GM19238 (cell line): ENCODE results near the gene RNF121.

Experiments
- DNase-seq: peaks from one replicate; pipeline ENCODE4 v3.0.0; 2011; ENCODE audit warnings: low spot score; ENCODE audit not compliant: insufficient read length

The RNF121 gene

DNA sequence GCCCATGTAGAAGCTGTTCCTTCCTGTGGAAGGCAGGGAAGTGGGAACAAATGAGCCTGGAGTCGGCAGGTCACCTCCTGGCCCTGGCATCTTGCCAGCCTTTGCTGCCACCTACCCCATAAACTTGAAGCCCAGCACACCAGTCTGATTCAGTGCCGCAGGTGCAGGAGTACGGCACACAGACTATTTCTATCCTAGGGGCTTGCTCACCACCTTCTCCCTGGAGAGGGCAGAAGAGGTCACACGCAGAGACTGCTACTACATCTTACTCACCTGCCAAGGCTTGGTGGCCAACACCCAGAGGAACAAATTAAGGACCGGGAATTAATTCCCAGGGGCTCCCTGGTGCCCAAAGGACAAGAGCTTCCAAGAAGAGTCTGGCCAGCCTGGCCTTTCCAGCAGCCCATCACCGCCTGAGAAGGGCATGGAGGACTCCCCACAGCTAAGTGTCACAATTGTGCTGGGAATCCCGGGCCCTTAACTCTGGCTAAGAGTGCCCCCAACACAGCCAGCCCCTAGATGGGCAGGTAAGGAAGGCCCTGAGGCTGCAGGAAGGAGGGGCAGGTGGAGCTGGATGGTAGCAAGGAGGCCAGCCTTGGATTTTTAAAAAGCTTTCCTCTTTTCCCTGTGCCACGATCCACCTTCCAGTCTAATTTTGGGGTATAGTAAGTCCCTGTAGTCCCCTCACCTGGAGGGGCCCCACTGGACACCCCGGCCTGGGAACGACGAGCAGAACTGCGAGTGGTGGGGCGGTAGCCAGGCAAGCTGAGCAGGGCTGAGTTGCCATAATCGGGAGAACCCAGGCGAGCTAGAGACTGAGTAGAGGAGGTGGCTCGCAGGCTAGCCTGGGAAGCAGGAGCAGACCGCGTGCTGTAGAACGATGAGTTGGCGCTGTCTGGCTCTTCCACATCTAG, 76.8 kb downstream of the RNF121 start:
- no peak for DNase-seq

- DNase-seq, result no peak
Observed at GRCh38 chr11:72006309-72007088, 77.7 kb downstream of the RNF121 start.

DNA sequence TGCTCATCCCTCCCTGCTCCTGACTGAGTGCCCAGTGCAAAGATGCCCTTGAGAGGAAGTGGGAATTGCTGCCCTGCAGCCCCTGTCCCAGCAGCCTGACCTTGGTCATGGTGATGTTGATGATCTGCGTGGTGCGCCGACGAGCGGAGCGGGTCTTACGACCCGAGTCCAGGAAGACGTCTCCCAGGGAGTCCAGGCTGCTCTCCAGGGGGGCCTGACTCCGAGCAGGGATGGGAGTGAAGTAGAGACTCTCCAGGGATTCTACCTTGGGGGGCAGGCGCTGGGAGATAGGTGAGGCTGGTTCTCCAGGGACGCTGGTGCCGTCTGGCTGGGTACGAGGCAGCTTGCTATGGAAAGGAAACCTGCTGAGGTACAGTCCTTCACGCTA, 78.2 kb downstream of the RNF121 start:
- no peak for DNase-seq

DNA sequence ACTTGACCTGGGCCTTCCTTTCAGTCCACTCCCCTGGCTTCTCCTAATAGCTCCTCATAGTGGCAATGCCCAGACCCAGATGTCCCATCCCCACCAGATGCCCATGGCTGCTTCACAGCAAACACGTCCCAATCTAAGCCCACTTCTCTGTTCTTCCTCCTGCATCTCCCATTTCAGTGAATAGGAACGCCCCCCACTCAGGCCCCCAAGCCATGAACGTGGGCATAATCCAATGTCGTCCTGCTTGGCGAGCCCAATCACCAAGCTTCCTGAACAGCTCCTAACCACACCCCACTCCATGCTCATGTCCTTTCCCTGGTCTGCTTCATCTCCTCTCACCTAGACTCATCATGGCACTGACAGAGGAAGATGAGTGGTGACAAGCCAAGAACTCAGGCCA, 78.7 kb downstream of the RNF121 start:
- DNase-seq, result no peak

DNA sequence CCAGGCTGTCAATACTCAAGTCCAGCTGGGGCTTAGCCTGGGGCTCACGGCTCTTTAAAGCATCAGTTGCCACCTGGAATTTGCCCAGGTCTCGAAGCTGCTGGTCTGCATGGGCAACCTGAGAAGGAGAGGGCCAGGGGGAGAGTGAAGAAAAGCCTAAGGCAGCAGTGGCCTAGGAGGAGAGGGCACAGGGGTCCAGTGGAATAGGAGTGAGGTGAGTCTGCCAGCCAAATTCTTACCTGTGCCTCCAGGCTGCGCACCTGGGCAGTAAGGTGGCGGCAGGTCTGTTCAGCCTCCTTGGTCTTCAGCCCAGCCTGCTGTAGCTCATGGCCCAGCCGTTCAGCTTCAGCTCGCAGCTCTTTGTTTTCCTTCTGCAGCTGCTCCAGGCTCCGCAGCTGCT, 79.9 kb downstream of the RNF121 start:
- no peak for DNase-seq

DNA sequence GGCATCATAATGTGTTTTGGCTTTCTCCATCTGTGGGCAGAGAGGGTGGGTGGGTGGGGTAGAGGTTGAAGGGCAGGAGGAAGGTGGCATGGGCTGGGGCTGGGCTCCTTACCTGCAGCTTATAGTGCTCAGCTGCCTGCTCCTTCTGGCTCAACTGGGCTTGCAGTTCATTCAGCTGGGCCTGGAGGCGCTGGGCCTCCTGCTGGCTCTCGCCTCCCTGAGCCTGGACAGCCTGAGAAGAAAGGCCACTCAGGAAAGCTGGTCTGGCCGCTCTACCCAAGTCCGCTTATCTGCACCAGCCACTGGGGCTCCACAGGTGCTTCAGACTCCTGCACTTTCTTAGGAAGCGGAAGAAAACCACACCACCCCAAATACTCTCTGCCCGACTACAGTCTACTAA, 80.3 kb downstream of the RNF121 start:
- no peak for DNase-seq

DNA sequence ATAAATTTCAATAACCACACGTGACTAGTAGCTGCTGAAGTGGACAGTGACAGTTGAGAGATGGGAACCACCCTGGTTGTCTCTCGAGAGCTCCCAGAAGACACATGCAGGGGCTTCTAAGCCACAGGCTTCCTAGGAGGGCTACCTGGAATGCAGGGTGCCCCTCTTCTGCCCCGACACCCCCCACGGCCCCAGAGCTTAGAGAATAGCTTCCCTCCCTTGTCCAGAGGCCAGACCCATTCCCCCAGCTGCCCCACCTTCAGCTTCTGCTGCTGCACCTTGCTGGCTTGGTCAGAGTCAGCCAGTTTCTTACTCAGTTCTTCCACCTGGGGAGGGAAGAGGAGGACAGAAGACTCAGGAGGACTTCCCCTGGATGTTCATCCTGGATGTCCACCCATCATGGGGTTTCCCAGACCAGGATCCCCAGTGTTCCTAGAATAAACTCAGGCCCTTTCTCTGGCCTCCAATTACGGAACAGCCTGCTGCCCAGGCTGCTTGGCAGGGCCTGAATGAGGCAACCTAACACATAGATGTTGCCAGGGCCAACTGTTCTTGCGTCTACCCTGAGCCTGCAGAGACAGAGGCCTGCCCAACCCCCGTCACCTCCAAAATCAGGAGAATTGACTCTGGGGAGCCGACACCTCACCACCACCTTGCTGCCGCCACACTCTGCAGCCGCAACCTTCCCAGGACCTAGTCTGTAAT, 81.8 kb downstream of the RNF121 start:
- no peak for DNase-seq

DNA sequence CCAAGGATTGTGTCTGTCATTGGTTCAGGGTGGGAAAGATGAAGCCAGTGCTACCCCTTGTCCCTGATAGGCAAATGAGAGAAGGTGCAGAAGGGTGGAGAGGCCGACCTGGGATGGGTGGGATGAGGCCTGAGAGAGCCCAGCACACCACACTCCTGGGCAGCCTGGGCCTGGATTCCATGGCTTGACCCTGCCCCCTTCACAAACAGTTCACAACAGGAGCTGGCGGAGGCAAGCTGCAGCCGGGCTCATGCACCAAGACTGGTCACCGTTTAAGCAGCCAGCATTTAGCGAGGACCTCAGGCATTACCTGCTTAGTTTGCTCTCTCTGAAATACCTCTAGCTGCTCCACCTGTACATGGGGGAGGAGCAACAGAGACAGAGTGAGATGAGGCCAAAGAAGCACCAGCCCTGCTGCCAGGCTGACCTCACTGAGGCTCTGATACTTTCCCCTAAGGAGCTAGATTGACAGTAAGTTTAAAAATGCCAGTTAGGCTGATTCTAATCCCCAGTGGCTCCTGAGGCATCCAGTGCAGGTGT, 83.3 kb downstream of the RNF121 start:
- no peak for DNase-seq

- no peak for DNase-seq
Observed at GRCh38 chr11:72012897-72013721, 84.3 kb downstream of the RNF121 start.

- DNase-seq, result no peak
Observed at GRCh38 chr11:72013765-72014711, 85.2 kb downstream of the RNF121 start.

DNA sequence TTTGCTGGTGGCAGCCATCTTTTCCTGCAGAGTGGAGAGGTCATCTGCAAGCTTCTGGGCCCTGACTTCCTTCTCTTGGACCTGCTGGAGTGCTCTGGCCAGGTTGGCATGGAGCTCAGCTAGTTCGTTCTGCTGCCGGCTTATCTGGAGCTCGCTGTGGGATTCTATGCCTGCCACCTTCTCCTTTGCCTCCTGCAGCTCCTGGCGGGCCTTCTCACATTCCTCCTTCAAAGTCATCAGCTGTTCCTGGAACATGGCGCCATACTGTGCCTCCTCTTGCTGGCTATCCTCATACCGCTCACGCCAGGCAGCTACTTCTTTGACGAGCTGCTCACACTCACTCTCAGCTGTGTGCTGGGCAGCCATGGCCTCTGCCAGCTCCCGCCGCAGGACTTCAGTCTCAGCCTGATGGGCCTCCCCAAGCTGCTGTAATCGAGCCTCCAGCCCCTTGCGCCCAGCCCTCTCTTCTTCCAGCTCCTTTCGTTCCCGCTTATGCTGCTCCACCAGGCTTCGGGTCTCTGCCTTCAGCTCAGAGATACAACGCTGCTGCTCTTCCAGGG, 86.0 kb downstream of the RNF121 start:
- DNase-seq, result no peak

DNA sequence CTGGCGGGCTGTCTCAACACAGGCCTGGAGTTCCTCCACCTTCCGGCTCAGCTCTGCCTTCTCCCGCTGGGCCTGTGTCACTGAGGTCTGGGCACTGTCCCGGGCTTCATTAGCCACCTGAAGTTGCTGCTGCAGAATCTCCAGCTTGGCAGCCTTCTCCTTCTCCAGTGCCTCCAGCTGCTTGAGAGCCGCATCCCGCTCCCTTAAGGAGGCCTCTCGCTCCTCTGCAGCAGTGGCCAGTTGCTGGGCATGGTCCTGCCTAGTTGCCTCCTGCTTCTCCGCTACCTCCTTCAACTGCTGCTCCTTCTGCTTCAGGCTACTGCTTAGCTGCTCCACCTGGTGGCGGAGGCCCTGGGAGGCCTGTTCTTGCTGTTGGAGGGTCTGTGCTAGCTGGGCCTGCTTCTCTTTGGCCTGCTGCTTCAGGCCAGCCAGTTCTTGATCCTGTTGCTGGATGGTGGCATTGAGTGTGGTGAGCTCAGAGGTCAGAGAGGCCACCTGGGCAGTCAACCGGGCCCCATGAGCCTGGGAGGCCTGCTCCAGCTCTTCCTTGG, 86.7 kb downstream of the RNF121 start:
- DNase-seq, result no peak

DNA sequence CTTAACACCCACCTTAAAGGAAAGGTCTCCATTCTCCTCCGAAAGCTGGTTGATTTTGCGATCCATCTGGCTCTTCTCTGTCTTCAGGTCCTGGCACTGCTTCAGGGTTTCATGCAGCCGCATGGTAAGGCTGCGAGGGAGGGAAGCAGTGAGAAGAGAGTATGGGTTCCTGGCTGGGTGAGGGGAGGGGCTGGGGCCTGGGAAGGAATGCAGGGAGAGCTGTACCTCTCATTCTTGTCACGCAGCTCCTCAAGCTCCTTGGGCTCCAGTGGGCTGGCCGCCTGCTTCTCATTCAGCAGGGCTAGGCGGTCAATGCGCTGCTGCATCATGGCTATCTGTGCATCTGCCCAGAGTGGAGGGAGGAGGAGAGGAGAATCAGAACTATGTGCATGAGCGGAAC, 89.3 kb downstream of the RNF121 start:
- no peak for DNase-seq

DNA sequence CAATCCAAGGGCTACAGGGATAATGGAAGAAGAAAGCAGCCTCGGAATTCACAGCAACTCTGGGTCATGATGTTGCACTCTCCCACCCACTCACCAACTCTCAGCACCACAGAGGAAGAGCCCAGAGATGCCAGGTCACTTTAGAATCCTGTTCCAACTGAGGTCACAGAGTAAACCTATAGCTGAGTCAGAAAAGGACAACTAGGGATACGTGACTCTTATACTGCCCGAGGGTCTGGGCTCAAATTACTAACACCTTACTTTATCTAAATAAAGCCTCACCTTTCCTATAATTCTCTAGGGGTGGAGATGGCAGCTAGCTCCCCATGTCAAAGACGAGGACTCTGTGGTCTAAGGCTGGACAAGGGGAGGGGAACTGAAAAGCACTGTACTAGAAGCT, 94.5 kb downstream of the RNF121 start:
- DNase-seq, result no peak

DNA sequence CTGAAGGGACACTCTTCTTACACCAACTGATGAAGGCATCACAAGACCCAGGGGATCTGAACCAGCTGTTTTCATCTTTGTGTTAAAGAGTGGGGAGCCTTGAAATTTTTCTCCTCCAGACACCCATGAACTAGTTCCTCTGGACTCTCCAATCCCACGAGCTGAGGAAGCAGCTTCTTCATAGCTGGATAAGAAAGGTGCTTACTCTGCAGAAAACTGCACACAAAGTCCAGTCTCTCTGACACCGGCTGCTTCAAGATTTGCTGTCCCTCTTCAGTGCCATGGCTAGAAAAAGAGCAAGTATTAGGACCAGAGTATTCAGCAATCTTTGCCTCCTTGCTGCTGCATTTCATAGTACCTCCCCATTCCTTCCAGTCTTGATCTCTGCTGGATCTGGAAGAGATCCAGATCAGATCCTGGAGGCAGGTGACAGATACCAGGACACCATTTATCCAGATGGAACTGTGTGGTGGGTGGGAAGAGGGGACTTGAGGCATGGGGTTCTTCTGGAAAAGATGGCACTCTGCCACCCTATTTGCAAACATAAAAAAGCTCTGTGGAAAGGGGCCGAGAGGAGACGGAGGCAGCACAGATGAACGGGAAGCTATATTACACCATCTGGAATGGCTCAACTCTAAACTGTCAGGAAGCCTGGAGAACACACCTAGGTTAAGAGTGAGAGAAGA, 95.4 kb downstream of the RNF121 start:
- no peak for DNase-seq

DNA sequence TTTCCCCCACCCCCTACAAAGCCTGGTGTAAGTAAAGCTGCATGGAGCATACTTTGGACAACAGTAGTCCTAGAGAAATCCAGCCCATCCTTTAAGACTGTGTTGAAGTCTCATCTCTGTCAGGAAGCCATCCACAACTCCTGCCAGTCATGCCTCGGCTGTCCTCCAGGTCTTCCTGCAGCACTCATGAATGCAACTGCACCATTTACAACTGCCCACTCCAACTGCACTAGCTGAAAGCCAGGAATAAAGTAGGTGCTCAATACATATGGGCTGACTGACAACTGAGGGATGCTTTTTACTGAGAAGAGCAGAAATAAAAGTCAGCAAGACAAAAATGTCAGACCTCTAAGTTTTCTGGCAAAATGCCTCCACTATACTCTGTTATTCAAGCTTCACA, 97.2 kb downstream of the RNF121 start:
- DNase-seq, result no peak

GRCh38 chr11:72030472-72031045, 101.7 kb downstream of the RNF121 start:
- no peak for DNase-seq

GRCh38 chr11:72036687-72037086, 107.8 kb downstream of the RNF121 start:
- DNase-seq, result no peak
